Measurements from ENCODE around the gene PHLDB1.

Gene PHLDB1

GRCh38 chr11:118659953-118660680 lies 52.7 kb downstream of the PHLDB1 start:
- H3K4me1 Mint-ChIP-seq: peaks cover 3% of the 10 kb centered on the region
- no peak for DNase-seq (ENCODE audit: low spot score in 2 of 2)
- no peak overlapping the region for H3K4me3 Mint-ChIP-seq
- H3K9me3 Mint-ChIP-seq: no peaks in the 10 kb centered on the region
- H3K36me3 Mint-ChIP-seq: no peaks in the 10 kb centered on the region
- H3K27me3 Mint-ChIP-seq: peaks cover 7% of the 10 kb centered on the region
- no peak for ATAC-seq (ENCODE audit: low read depth)
- no peak overlapping the region for H3K27ac Mint-ChIP-seq

DNA sequence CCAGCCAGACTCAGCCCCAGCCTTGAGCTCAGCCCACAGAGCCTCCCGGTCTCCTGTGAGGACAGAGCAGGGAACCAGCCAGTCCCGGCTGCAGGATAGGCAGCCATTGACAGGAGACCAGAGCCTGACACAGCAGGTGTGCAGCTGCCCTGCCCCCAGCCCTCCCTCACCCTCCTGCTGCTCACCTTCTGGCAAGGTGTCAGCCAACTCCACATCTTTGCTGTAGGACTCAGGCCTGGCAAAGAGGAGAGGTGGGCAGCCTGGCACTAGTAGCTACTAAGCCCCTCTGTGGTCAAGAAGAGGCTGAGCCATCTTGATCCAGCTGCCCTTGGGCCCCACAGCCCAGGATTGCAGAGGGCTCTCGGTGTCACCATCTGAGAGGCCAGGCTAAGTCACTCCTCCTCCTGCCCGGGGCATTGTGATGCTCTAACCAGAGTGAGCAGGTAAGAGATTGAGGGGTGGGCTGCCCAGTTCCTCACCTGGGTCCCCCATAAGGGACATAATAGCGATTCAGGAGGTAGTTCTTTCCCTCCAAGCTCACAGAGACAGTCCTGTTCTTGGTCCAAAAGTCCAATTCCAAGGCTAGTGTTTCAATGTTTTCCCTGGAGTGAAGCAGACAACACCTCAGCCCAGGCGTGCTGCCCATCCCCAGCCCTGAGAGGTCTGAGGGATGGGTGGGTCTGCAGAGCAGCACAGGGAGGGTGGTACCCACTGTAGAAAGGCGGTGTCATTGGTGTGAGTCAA lies 53.4 kb downstream of the PHLDB1 start:
- H3K9me3 Mint-ChIP-seq: no peaks in the 10 kb centered on the region
- H3K27ac Mint-ChIP-seq: no peak overlapping the region
- ATAC-seq (ENCODE audit: low read depth): no peak
- H3K27me3 Mint-ChIP-seq: peaks cover 7% of the 10 kb centered on the region
- no peaks in the 10 kb centered on the region for H3K36me3 Mint-ChIP-seq
- DNase-seq (ENCODE audit: low spot score in 2 of 2): no peak
- peaks cover 3% of the 10 kb centered on the region for H3K4me1 Mint-ChIP-seq
- no peak overlapping the region for H3K4me3 Mint-ChIP-seq

- Mint-ChIP-seq H3K27me3 (peaks cover 7% of the 10 kb centered on the region), H3K4me3 (no peak overlapping the region), H3K36me3 (no peaks in the 10 kb centered on the region), H3K27ac (no peak overlapping the region), H3K9me3 (no peaks in the 10 kb centered on the region), H3K4me1 (peaks cover 3% of the 10 kb centered on the region)
- ATAC-seq (ENCODE audit: low read depth) (no peak), DNase-seq (ENCODE audit: low spot score in 2 of 2) (no peak)
Observed at GRCh38 chr11:118661425-118662301, 54.2 kb downstream of the PHLDB1 start.

DNA sequence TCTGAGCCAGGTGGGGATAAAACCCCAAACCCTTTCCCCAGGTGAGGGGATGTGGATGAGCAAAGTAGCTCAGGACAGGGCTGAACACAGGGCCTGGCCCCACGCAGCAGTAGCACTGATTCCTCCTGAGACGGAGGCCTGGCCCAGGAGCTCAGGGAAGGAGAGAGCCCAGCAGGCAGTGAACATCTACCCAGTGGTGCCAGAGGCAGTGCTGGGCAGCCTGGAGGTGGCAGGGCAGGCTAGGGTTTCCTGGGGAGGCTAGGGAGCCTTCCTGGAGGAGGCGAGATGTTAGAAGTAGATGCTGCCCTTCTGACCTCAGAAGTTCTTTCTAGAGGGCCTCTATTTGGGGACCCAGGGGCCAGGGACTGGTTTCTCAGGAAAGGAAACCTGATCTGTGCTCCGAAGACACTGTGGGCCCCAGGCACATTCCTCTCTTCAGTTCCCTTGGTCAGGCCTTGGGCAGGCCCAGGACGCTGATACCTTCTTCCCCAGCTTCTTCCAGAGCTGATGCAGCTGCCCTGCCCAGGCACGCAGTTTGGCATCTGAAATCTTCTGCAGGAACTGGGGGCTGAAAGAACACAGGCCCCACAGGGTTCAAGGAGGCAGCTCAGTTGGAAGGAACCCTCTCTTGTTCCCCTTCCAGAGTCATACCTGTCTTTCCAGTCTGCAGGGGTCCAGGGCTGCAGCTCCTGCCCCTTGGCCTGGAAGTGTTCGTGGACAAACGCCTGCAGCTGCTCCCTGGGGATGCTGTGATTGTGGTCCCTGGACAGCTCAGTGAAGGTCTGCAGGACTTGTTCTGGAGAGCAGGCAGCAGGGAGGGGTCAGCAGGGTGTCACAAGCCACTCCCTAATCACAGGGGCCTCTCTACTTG lies 55.2 kb downstream of the PHLDB1 start:
- Mint-ChIP-seq H3K4me1 (peaks cover 3% of the 10 kb centered on the region), H3K36me3 (no peaks in the 10 kb centered on the region), H3K27ac (no peak overlapping the region), H3K9me3 (no peaks in the 10 kb centered on the region), H3K27me3 (peaks cover 7% of the 10 kb centered on the region), H3K4me3 (no peak overlapping the region)
- DNase-seq (ENCODE audit: low spot score in 2 of 2) (no peak), ATAC-seq (ENCODE audit: low read depth) (no peak)

DNA sequence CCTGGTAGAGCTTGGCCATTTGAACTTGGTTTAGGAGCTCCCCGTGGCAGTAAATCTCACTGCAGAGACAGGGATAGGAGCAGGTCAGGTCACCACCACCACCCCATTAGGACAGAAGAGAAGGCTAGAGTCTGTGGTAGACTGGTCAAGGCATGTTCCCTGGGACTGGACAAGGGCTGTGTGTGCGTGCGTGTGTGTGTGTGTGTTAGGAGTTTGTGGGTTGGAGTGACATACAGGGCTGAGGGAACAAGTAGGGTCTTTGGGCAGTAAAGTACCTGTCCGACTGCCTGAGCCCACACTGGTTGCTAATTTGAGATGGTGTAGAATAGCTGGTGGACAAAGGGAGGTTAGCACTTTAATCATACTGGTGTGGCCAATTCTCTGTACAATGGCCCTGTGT lies 56.0 kb downstream of the PHLDB1 start:
- H3K27ac Mint-ChIP-seq: no peak overlapping the region
- ATAC-seq (ENCODE audit: low read depth) (no peak), DNase-seq (ENCODE audit: low spot score in 2 of 2) (no peak)
- H3K4me1 Mint-ChIP-seq: peaks cover 3% of the 10 kb centered on the region
- no peak overlapping the region for H3K4me3 Mint-ChIP-seq
- H3K36me3 Mint-ChIP-seq: no peaks in the 10 kb centered on the region
- no peaks in the 10 kb centered on the region for H3K9me3 Mint-ChIP-seq
- H3K27me3 Mint-ChIP-seq: peaks cover 7% of the 10 kb centered on the region

DNA sequence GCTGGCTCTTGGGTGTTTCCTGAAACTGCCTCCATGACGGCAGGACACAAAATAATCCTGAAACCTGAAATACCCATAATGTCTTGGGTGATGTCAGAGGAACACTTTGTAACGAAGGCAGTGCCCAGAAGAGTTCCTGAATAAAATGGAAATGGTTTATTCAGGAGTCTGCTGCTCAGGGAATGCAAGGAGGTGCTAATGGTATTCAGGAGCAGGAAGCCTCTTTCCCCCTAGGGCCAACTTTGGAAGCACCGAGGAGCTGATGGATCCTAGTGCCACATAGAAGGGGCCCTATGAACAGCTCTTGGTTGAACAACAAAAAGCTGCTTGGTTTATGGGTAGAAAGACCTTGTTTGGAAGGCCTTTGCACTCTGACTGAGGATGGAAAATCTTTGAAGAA lies 56.5 kb downstream of the PHLDB1 start:
- peaks cover 7% of the 10 kb centered on the region for H3K27me3 Mint-ChIP-seq
- no peaks in the 10 kb centered on the region for H3K9me3 Mint-ChIP-seq
- H3K4me1 Mint-ChIP-seq: peaks cover 3% of the 10 kb centered on the region
- H3K4me3 Mint-ChIP-seq: no peak overlapping the region
- DNase-seq (ENCODE audit: low spot score in 2 of 2) (no peak), ATAC-seq (ENCODE audit: low read depth) (no peak)
- H3K36me3 Mint-ChIP-seq: no peaks in the 10 kb centered on the region
- no peak overlapping the region for H3K27ac Mint-ChIP-seq

- H3K4me3 Mint-ChIP-seq: no peak overlapping the region
- DNase-seq (ENCODE audit: low spot score in 2 of 2) (no peak), ATAC-seq (ENCODE audit: low read depth) (no peak)
- peaks cover 10% of the 10 kb centered on the region for H3K9me3 Mint-ChIP-seq
- H3K27me3 Mint-ChIP-seq: peaks cover 11% of the 10 kb centered on the region
- H3K4me1 Mint-ChIP-seq: no peaks in the 10 kb centered on the region
- H3K36me3 Mint-ChIP-seq: no peaks in the 10 kb centered on the region
- no peak overlapping the region for H3K27ac Mint-ChIP-seq
Observed at GRCh38 chr11:118666371-118666770, 59.0 kb downstream of the PHLDB1 start.

GRCh38 chr11:118670063-118670462 lies 62.6 kb downstream of the PHLDB1 start:
- H3K4me3 Mint-ChIP-seq: no peak overlapping the region
- H3K27ac Mint-ChIP-seq: no peak overlapping the region
- DNase-seq (ENCODE audit: low spot score in 2 of 2) (no peak), ATAC-seq (ENCODE audit: low read depth) (no peak)
- no peaks in the 10 kb centered on the region for H3K36me3 Mint-ChIP-seq
- H3K27me3 Mint-ChIP-seq: peaks cover 8% of the 10 kb centered on the region
- no peaks in the 10 kb centered on the region for H3K4me1 Mint-ChIP-seq
- H3K9me3 Mint-ChIP-seq: peaks cover 12% of the 10 kb centered on the region

- Mint-ChIP-seq H3K27me3 (peaks cover 9% of the 10 kb centered on the region), H3K9me3 (peaks cover 12% of the 10 kb centered on the region), H3K36me3 (no peaks in the 10 kb centered on the region), H3K4me1 (no peaks in the 10 kb centered on the region), H3K4me3 (no peak overlapping the region), H3K27ac (no peak overlapping the region)
- no peak for DNase-seq (ENCODE audit: low spot score in 2 of 2)
- ATAC-seq (ENCODE audit: low read depth): no peak
Observed at GRCh38 chr11:118671254-118671653, 63.8 kb downstream of the PHLDB1 start.

- Mint-ChIP-seq H3K27ac (no peak overlapping the region), H3K36me3 (no peaks in the 10 kb centered on the region), H3K4me1 (no peaks in the 10 kb centered on the region), H3K9me3 (peaks cover 15% of the 10 kb centered on the region), H3K27me3 (peaks cover 11% of the 10 kb centered on the region), H3K4me3 (no peak overlapping the region)
- ATAC-seq (ENCODE audit: low read depth) (no peak), DNase-seq (ENCODE audit: low spot score in 2 of 2) (no peak)
Observed at GRCh38 chr11:118672846-118673245, 65.4 kb downstream of the PHLDB1 start.

- Mint-ChIP-seq H3K27ac (no peak overlapping the region), H3K9me3 (peaks cover 15% of the 10 kb centered on the region), H3K4me3 (no peak overlapping the region), H3K27me3 (peaks cover 11% of the 10 kb centered on the region), H3K36me3 (peaks cover 3% of the 10 kb centered on the region), H3K4me1 (no peaks in the 10 kb centered on the region)
- no peak for ATAC-seq (ENCODE audit: low read depth)
- no peak for DNase-seq (ENCODE audit: low spot score in 2 of 2)
Observed at GRCh38 chr11:118673361-118674081, 66.1 kb downstream of the PHLDB1 start.

DNA sequence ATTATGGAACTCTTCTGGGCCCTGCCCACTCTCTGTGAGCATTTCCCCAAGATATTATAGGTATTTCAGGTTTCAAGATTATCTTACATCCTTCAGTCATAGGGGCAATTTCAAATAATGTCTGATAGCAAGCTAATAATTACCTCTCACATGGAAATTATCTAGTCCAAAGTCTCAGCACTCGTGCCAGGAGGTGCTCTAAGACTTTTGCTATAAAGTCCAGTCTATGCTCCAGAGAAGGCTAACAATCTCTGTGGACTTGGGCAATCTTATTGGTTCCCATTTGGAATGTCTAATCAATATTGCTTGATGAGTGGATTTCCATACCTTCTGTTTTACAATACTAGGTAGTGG lies 66.6 kb downstream of the PHLDB1 start:
- H3K4me3 Mint-ChIP-seq: no peak overlapping the region
- H3K27ac Mint-ChIP-seq: no peak overlapping the region
- peaks cover 15% of the 10 kb centered on the region for H3K9me3 Mint-ChIP-seq
- peaks cover 11% of the 10 kb centered on the region for H3K27me3 Mint-ChIP-seq
- ATAC-seq (ENCODE audit: low read depth) (no peak), DNase-seq (ENCODE audit: low spot score in 2 of 2) (no peak)
- H3K36me3 Mint-ChIP-seq: peaks cover 3% of the 10 kb centered on the region
- no peaks in the 10 kb centered on the region for H3K4me1 Mint-ChIP-seq

DNA sequence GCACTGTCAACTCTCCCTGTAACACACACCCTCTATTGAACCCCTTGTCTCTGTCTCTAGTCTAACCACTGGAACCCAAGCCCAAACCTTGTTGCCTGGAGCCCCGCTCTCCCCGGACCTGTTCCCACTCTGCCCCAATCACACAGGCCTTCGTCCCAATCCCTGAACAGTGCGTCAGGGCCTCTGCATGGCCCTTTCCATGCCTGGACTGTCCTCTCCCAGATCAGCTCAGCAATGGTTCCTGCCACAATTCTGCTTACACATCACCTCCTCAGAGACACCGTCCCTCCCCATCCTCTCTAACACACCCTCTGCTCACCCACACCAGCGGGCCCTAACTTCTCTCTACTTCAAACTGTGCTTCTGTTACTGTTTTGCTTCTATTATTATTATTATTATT lies 70.6 kb downstream of the PHLDB1 start:
- H3K4me3 Mint-ChIP-seq: no peak overlapping the region
- H3K9me3 Mint-ChIP-seq: peaks cover 2% of the 10 kb centered on the region
- no peaks in the 10 kb centered on the region for H3K4me1 Mint-ChIP-seq
- no peak for ATAC-seq (ENCODE audit: low read depth)
- H3K36me3 Mint-ChIP-seq: peaks cover 3% of the 10 kb centered on the region
- DNase-seq (ENCODE audit: low spot score in 2 of 2): no peak
- no peak overlapping the region for H3K27ac Mint-ChIP-seq
- H3K27me3 Mint-ChIP-seq: peaks cover 8% of the 10 kb centered on the region
